SK-N-SH treated with all-trans-retinoic acid at 6 μM for 48 hours (cell line): ENCODE data around the gene CYP27B1.
A peak's percentile ranks its signal among the peaks of the same experiment; 100 is the strongest.

Experiments
- ATAC-seq: fragments of 200-7000 bp; cut with Tn5 transposase; 3 replicates; pipeline ENCODE4 v1.9.1; 2020; ENCODE audit warnings: mild to moderate bottlenecking, moderate library complexity
- ARNTL ChIP-seq: fragments of 450-650 bp; formaldehyde crosslinking; IDR thresholded peaks from 2 replicates; pipeline ENCODE4 v1.5.0; 2020; ENCODE audit warnings: low read depth, mild to moderate bottlenecking, moderate library complexity, borderline replicate concordance
- BACH2 ChIP-seq: fragments of 250-450 bp; sonication (Bioruptor Pico); IDR thresholded peaks from 2 replicates; pipeline ENCODE4 v1.9.0; 2021; ENCODE audit warnings: mild to moderate bottlenecking, borderline replicate concordance
- CSDC2 ChIP-seq: fragments of 250-450 bp; sonication (Bioruptor Pico); IDR thresholded peaks from 2 replicates; pipeline ENCODE4 v1.5.0; 2020; ENCODE audit warnings: mild to moderate bottlenecking, moderate library complexity
- ESRRG ChIP-seq: fragments of 250-450 bp; sonication (Bioruptor Pico); IDR thresholded peaks from 2 replicates; pipeline ENCODE4 v1.6.1; 2021; ENCODE audit warnings: mild to moderate bottlenecking
- GLIS3 ChIP-seq: fragments of 250-450 bp; sonication (Bioruptor Pico); IDR thresholded peaks from 2 replicates; pipeline ENCODE4 v1.5.0; 2020; ENCODE audit warnings: mild to moderate bottlenecking, moderate library complexity
- ISL1 ChIP-seq: fragments of 250-450 bp; sonication (Bioruptor Pico); IDR thresholded peaks from 2 replicates; pipeline ENCODE4 v2.1.2; 2022; ENCODE audit warnings: mild to moderate bottlenecking, moderate library complexity
- OSR1 ChIP-seq: fragments of 250-450 bp; sonication (Bioruptor Pico); IDR thresholded peaks from 2 replicates; pipeline ENCODE4 v1.8.0; 2022; ENCODE audit warnings: moderate library complexity, mild to moderate bottlenecking, inconsistent platforms
- PPARA ChIP-seq: fragments of 250-450 bp; sonication (Bioruptor Pico); IDR thresholded peaks from 2 replicates; pipeline ENCODE4 v1.5.0; 2020; ENCODE audit warnings: mild to moderate bottlenecking, borderline replicate concordance
- SNAI2 ChIP-seq: fragments of 250-450 bp; sonication (Bioruptor Pico); IDR thresholded peaks from 2 replicates; pipeline ENCODE4 v1.5.0; 2020; ENCODE audit warnings: mild to moderate bottlenecking, moderate library complexity
- TCF4 ChIP-seq: fragments of 250-450 bp; sonication (Bioruptor Pico); IDR thresholded peaks from 2 replicates; pipeline ENCODE4 v1.8.0; 2021; ENCODE audit warnings: mild to moderate bottlenecking, moderate library complexity, borderline replicate concordance
- TOX ChIP-seq: fragments of 250-450 bp; sonication (Bioruptor Pico); IDR thresholded peaks from 2 replicates; pipeline ENCODE4 v1.8.0; 2021; ENCODE audit warnings: mild to moderate bottlenecking, moderate library complexity, borderline replicate concordance
- ZC3H10 ChIP-seq: fragments of 250-450 bp; sonication (Bioruptor Pico); IDR thresholded peaks from 2 replicates; pipeline ENCODE4 v1.5.1; 2021; ENCODE audit warnings: mild to moderate bottlenecking, moderate library complexity
- ZFP3 ChIP-seq: fragments of 250-450 bp; sonication (Bioruptor Pico); IDR thresholded peaks from 2 replicates; pipeline ENCODE4 v1.5.0; 2020; ENCODE audit warnings: mild to moderate bottlenecking, moderate library complexity
- ZFP30 ChIP-seq: fragments of 450-650 bp; formaldehyde crosslinking; IDR thresholded peaks from 2 replicates; pipeline ENCODE4 v1.5.0; 2022; ENCODE audit warnings: mild to moderate bottlenecking, moderate library complexity
- ZNF565 ChIP-seq: fragments of 450-650 bp; formaldehyde crosslinking; conservative IDR thresholded peaks from 2 replicates; pipeline ENCODE4 v1.5.0; 2020; ENCODE audit warnings: low read depth, mild to moderate bottlenecking, moderate library complexity
- ZNF70 ChIP-seq: fragments of 450-650 bp; formaldehyde crosslinking; IDR thresholded peaks from 2 replicates; pipeline ENCODE4 v1.5.0; 2020; ENCODE audit warnings: mild to moderate bottlenecking, moderate library complexity
- TF ChIP-seq, protein P1 (sequence below): fragments of 250-450 bp; sonication (Bioruptor Pico); IDR thresholded peaks from 2 replicates; pipeline ENCODE4 v1.5.1; 2021; ENCODE audit warnings: mild to moderate bottlenecking, moderate library complexity
- TF ChIP-seq, protein P2 (sequence below): fragments of 250-450 bp; sonication (Bioruptor Pico); IDR thresholded peaks from 2 replicates; pipeline ENCODE4 v1.8.0; 2021; ENCODE audit warnings: low read depth, mild to moderate bottlenecking, moderate library complexity, borderline replicate concordance
- TF ChIP-seq, protein P3 (sequence below): fragments of 250-450 bp; sonication (Bioruptor Pico); IDR thresholded peaks from 2 replicates; pipeline ENCODE4 v1.8.0; 2020; ENCODE audit warnings: mild to moderate bottlenecking, moderate library complexity, borderline replicate concordance
- TF ChIP-seq, protein P4 (sequence below): fragments of 250-450 bp; sonication (Bioruptor Pico); IDR thresholded peaks from 2 replicates; pipeline ENCODE4 v1.5.1; 2020; ENCODE audit warnings: low read depth, mild to moderate bottlenecking, moderate library complexity

CYP27B1 gene

DNA sequence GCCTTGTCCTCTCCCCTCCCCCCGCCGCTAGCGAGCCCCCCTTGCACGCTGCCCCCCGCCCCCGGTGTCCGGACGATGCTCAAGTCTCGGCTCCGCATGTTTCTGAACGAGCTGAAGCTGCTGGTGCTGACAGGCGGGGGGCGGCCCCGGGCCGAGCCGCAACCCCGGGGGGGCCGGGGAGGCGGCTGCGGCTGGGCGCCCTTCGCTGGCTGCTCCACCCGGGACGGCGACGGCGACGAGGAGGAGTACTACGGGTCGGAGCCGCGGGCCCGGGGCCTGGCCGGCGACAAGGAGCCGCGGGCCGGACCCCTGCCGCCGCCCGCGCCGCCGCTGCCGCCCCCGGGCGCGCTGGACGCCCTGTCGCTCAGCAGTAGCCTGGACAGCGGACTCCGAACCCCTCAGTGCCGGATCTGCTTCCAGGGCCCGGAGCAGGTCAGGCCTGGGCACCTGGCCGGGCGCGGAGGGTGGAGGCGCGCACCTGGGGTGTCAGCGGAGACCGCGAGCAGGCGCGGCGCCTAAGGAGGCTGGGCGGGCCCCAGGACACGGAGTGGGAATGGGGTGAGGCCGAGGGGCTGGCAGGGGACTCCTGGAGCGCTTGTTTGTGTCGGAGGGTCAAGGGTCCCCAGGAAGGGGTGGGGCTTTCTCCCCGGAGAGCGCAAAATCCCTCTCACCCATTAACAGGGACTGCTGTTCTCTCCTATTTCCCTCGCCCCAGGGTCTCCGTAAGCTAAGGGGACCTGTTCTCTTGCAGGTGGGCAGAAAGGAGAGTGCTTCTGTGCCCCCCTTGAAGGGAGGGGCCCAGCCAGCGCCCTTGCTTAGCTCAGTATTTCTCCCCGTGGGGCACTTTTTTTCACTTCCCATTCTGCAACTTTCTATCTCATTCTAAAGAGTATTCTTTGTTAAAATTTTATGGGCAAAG, 11.2 kb downstream of the CYP27B1 start:
- ATAC-seq: no peak
- TF ChIP-seq, protein P1, sequence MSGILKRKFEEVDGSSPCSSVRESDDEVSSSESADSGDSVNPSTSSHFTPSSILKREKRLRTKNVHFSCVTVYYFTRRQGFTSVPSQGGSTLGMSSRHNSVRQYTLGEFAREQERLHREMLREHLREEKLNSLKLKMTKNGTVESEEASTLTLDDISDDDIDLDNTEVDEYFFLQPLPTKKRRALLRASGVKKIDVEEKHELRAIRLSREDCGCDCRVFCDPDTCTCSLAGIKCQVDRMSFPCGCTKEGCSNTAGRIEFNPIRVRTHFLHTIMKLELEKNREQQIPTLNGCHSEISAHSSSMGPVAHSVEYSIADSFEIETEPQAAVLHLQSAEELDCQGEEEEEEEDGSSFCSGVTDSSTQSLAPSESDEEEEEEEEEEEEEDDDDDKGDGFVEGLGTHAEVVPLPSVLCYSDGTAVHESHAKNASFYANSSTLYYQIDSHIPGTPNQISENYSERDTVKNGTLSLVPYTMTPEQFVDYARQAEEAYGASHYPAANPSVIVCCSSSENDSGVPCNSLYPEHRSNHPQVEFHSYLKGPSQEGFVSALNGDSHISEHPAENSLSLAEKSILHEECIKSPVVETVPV (CRISPR knock-in tag): no peak
- TF ChIP-seq BACH2 (CRISPR knock-in tag) (no peak), ISL1 (CRISPR knock-in tag) (no peak), ZNF70 (CRISPR knock-in tag) (no peak), ZFP30 (no peak)
- TF ChIP-seq, protein P2, sequence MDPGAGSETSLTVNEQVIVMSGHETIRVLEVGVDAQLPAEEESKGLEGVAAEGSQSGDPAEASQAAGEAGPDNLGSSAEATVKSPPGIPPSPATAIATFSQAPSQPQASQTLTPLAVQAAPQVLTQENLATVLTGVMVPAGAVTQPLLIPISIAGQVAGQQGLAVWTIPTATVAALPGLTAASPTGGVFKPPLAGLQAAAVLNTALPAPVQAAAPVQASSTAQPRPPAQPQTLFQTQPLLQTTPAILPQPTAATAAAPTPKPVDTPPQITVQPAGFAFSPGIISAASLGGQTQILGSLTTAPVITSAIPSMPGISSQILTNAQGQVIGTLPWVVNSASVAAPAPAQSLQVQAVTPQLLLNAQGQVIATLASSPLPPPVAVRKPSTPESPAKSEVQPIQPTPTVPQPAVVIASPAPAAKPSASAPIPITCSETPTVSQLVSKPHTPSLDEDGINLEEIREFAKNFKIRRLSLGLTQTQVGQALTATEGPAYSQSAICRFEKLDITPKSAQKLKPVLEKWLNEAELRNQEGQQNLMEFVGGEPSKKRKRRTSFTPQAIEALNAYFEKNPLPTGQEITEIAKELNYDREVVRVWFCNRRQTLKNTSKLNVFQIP: no peak

DNA sequence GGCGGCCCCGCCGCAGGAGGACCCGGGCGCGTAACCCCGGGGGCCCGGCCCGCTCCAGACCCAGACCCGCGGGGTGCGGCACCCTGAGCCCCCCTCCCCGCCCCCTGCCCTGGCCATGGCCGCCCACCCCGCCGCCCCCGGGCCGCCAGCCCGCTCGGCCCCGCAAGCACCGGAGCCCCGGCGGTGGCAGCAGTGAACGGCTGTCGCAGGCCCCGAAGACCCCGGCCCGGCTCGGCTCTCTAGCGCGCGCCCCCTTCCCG, 11.8 kb downstream of the CYP27B1 start:
- no peak for ATAC-seq
- TF ChIP-seq ZFP3 (CRISPR knock-in tag) (no peak), ZFP30 (no peak), TOX (CRISPR knock-in tag) (no peak), ZNF70 (CRISPR knock-in tag) (no peak), BACH2 (CRISPR knock-in tag) (no peak), ARNTL (CRISPR knock-in tag) (no peak), SNAI2 (CRISPR knock-in tag) (no peak), GLIS3 (CRISPR knock-in tag) (no peak), ISL1 (CRISPR knock-in tag) (no peak), PPARA (CRISPR knock-in tag) (no peak)
- TF ChIP-seq, protein P1 (CRISPR knock-in tag): no peak

DNA sequence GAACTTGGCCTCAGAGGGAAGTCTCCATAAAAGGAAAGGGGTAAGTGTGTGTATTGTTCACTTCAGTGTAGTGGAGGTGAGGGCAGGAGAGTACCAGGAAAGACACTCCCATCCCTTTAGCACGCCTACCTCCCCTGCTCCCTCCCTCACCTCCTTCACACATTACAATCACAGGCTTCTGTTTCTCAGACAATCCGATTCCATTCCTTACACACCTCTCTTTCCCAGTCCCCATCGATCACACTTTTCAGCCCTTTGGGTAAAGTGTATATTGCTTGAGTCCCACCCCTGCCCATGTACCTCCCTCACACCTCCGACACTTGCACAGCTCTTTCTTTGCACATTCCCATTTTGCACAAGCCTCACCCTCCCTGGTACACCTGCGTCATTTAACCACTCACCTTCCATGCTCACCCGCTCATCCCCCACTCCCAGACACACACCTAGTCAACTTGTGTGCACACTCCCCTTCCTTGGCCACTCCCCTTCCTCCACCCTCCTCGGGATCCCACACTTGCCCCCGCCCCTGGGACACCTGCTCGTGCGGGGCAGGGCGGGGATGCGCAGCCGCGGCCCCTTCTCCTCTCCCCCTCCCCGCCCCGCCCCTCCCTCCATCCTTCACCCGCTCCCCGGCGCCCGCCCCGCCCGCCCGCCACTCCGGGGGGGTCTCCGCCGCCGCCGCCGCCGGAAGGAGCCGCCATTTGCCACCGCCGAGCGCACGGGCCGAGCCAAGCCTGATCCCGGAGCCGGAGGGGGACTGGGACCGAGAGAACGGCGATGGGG, 12.3 kb downstream of the CYP27B1 start, which contains the start of gene MARCHF9:
Gene MARCHF9, plus strand, starts transcription at position 693 of the 783 bp plus-strand sequence. CDS start 426 bp downstream, outside the sequence.
- ATAC-seq: peak; percentile 16
- 0 out of 2 replicates have a peak, but pooled peaks have one; percentile 15 for TF ChIP-seq SNAI2 (CRISPR knock-in tag)
- no peak for TF ChIP-seq ZFP3 (CRISPR knock-in tag)
- TF ChIP-seq ZNF70 (CRISPR knock-in tag): no peak

DNA sequence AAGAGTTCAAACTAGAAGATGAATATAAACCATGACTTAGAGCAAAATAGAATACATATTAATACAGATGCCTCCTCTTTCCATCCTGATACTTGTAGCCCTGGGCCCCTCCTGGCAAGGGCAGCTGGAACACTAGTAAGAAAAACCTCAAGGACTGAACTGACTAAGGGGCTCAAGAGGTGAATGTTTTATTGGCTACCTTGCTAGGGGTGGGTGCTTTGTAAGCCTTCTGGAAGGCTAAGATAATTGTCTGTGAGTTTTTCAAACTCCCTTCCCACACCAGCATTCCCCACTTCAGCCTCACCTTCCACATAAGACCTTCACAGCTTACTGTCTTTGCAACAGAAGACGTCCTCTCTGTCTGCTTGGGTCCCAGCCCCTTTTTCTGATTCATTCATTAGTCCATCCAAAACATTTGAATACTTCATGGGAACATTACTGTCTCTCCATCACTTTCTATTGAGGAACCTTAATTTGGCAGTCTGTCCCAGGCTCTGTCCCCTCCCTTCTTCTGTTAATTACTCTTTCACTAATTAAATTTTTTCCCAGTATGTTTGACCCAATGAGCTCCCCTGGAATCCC, 13.0 kb downstream of the CYP27B1 start:
- no peak for ATAC-seq
- TF ChIP-seq ZNF565 (CRISPR knock-in tag) (no peak), ZNF70 (CRISPR knock-in tag) (no peak), TOX (CRISPR knock-in tag) (no peak), ESRRG (no peak), CSDC2 (CRISPR knock-in tag) (no peak), PPARA (CRISPR knock-in tag) (no peak), ZC3H10 (no peak), ISL1 (CRISPR knock-in tag) (no peak), ARNTL (CRISPR knock-in tag) (no peak), SNAI2 (CRISPR knock-in tag) (no peak), TCF4 (CRISPR knock-in tag) (no peak), ZFP3 (CRISPR knock-in tag) (no peak), BACH2 (CRISPR knock-in tag) (no peak), GLIS3 (CRISPR knock-in tag) (no peak), OSR1 (no peak)
- TF ChIP-seq, protein P3, sequence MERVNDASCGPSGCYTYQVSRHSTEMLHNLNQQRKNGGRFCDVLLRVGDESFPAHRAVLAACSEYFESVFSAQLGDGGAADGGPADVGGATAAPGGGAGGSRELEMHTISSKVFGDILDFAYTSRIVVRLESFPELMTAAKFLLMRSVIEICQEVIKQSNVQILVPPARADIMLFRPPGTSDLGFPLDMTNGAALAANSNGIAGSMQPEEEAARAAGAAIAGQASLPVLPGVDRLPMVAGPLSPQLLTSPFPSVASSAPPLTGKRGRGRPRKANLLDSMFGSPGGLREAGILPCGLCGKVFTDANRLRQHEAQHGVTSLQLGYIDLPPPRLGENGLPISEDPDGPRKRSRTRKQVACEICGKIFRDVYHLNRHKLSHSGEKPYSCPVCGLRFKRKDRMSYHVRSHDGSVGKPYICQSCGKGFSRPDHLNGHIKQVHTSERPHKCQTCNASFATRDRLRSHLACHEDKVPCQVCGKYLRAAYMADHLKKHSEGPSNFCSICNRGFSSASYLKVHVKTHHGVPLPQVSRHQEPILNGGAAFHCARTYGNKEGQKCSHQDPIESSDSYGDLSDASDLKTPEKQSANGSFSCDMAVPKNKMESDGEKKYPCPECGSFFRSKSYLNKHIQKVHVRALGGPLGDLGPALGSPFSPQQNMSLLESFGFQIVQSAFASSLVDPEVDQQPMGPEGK: no peak
- TF ChIP-seq, protein P1 (CRISPR knock-in tag): no peak
- TF ChIP-seq, protein P4, sequence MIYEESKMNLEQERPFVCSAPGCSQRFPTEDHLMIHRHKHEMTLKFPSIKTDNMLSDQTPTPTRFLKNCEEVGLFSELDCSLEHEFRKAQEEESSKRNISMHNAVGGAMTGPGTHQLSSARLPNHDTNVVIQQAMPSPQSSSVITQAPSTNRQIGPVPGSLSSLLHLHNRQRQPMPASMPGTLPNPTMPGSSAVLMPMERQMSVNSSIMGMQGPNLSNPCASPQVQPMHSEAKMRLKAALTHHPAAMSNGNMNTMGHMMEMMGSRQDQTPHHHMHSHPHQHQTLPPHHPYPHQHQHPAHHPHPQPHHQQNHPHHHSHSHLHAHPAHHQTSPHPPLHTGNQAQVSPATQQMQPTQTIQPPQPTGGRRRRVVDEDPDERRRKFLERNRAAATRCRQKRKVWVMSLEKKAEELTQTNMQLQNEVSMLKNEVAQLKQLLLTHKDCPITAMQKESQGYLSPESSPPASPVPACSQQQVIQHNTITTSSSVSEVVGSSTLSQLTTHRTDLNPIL: no peak
- TF ChIP-seq, protein P2: no peak
